GM12878 (cell line): ENCODE results near the gene EFHD2. TPM values are rescaled to one million over a fixed set of nuclear protein-coding genes. Genes with fewer than 3 reads are reported as not detected.

Experiments
- ATAC-seq: fragments of 200-7000 bp; cut with Tn5 transposase; 3 replicates; pipeline ENCODE4 v1.9.1; 2020; ENCODE audit warnings: mild to moderate bottlenecking, moderate library complexity
- BruUV-seq: library from RNA; stranded (reverse); fragments of 400-500 nt; replicated peaks from 2 replicates; lab custom pipeline; 2021; lab: Mats Ljungman, UMichigan
- CTCF ChIA-PET: fragments of 300-600 bp; sonication (Branson Sonifier 250); formaldehyde crosslinking; extraction: SDS; loops from one replicate; lab custom pipeline; 2021; ENCODE audit warnings: inconsistent platforms; lab: Yijun Ruan, JAX
- POLR2A ChIA-PET: fragments of 350-600 bp; formaldehyde crosslinking; extraction: SDS; loops from one replicate; lab custom pipeline; 2021; ENCODE audit warnings: inconsistent platforms; lab: Charles Lee
- RAD21 ChIA-PET: fragments of 300-600 bp; sonication (Branson Sonifier 250); formaldehyde crosslinking; loops from one replicate; lab custom pipeline; 2023; ENCODE audit warnings: antibody characterized with exemption; ENCODE audit not compliant: unreplicated experiment; lab: Charles Lee
- SMC1A ChIA-PET: fragments of 300-600 bp; sonication (Branson Sonifier 250); formaldehyde crosslinking; loops from one replicate; lab custom pipeline; 2023; ENCODE audit not compliant: unreplicated experiment, uncharacterized antibody; lab: Charles Lee
- DNase-seq: peaks from one replicate; pipeline ENCODE4 v3.0.0-alpha.2; 2011; ENCODE audit warnings: low read depth, low spot score
- FAIRE-seq: peaks from 3 replicates; lab custom pipeline; 2011; peaks lifted over from hg19 to GRCh38; lab: Jason Lieb, UNC
- H2AFZ ChIP-seq: 2 replicates; pipeline ENCODE4 v1.6.0; 2011; ENCODE audit warnings: low read depth, low read length, control low read depth; ENCODE audit not compliant: control insufficient read depth
- H3K27ac ChIP-seq: 2 replicates; pipeline ENCODE4 v1.5.1; 2011; ENCODE audit warnings: control low read depth; ENCODE audit not compliant: control insufficient read depth, insufficient read depth
- H3K27me3 ChIP-seq, 2 experiments: replicated peaks in 1 of 2; 2 replicates each; pipeline versions ENCODE4 v1.6.0 to v1.6.1; 2011; ENCODE audit warnings: low read length in 1 of 2; ENCODE audit not compliant: control insufficient read depth in 2 of 2, insufficient read depth in 2 of 2
- H3K36me3 ChIP-seq, 2 experiments: 2 replicates each; pipeline ENCODE4 v1.5.1; 2011; ENCODE audit warnings: low read length in 1 of 2; ENCODE audit not compliant: control insufficient read depth in 2 of 2, insufficient read depth in 2 of 2
- H3K4me1 ChIP-seq: 2 replicates; pipeline ENCODE4 v1.6.1; 2011; ENCODE audit warnings: mild to moderate bottlenecking, low read length, moderate library complexity, mixed read lengths; ENCODE audit not compliant: control insufficient read depth, insufficient read depth
- H3K4me2 ChIP-seq: 2 replicates; pipeline ENCODE4 v1.6.0; 2011; ENCODE audit warnings: control low read depth; ENCODE audit not compliant: control insufficient read depth, insufficient read depth
- H3K4me3 ChIP-seq: fragments of 200-600 bp; sonication (generic); 2 replicates; pipeline ENCODE4 v1.5.1; 2016
- H3K79me2 ChIP-seq: 2 replicates; pipeline ENCODE4 v1.6.0; 2011; ENCODE audit warnings: low read length; ENCODE audit not compliant: control insufficient read depth, insufficient read depth
- H3K9ac ChIP-seq: 2 replicates; pipeline ENCODE4 v1.8.0; 2011; ENCODE audit warnings: low read length, control low read depth, mixed read lengths; ENCODE audit not compliant: control insufficient read depth, insufficient read depth
- H3K9me3 ChIP-seq: replicated peaks from 3 replicates; pipeline ENCODE4 v1.5.1; 2011; ENCODE audit warnings: mild to moderate bottlenecking, low read length; ENCODE audit not compliant: control insufficient read depth, insufficient read depth
- H4K20me1 ChIP-seq: 2 replicates; pipeline ENCODE4 v1.6.0; 2011; ENCODE audit not compliant: control insufficient read depth, insufficient read depth
- ATF7 ChIP-seq: fragments of 450-650 bp; IDR thresholded peaks from 2 replicates; pipeline ENCODE4 v1.6.1; 2016; ENCODE audit warnings: low read depth, mild to moderate bottlenecking
- CBX5 ChIP-seq: sonication (generic); IDR thresholded peaks from 2 replicates; pipeline ENCODE4 v1.6.1; 2016; ENCODE audit warnings: low read depth, moderate library complexity, mild to moderate bottlenecking, inconsistent platforms
- CEBPB ChIP-seq, 2 experiments: fragments of 150-350 bp in 1 of 2; IDR thresholded peaks; 2 replicates each; pipeline ENCODE4 v1.6.1; 2012 to 2014; ENCODE audit warnings: low read depth in 2 of 2, low read length in 2 of 2, borderline replicate concordance in 1 of 2, inconsistent platforms in 1 of 2
- CHD1 ChIP-seq: IDR thresholded peaks from 2 replicates; pipeline ENCODE4 v1.6.1; 2012; ENCODE audit warnings: low read depth, low read length, improper control_type of control experiment
- CHD4 ChIP-seq: fragments of 200-600 bp; sonication (generic); IDR thresholded peaks from 2 replicates; pipeline ENCODE4 v1.6.1; 2016; ENCODE audit warnings: mild to moderate bottlenecking
- CREB1 ChIP-seq: IDR thresholded peaks from 2 replicates; pipeline ENCODE4 v1.6.1; 2012; ENCODE audit warnings: low read depth, mild to moderate bottlenecking, inconsistent platforms
- HDAC6 ChIP-seq: fragments of 200-600 bp; sonication (generic); IDR thresholded peaks from one replicate; pipeline ENCODE4 v1.8.0; 2017; ENCODE audit warnings: antibody characterized with exemption; ENCODE audit not compliant: unreplicated experiment
- KAT2A ChIP-seq: conservative IDR thresholded peaks from 2 replicates; pipeline ENCODE4 v1.6.1; 2011; ENCODE audit warnings: low read depth, low read length; ENCODE audit not compliant: control insufficient read depth
- MEF2B ChIP-seq: fragments of 450-650 bp; IDR thresholded peaks from 2 replicates; pipeline ENCODE4 v1.6.1; 2018; ENCODE audit warnings: mild to moderate bottlenecking, moderate library complexity; ENCODE audit not compliant: partially characterized antibody, poor library complexity, severe bottlenecking
- NR2C1 ChIP-seq: fragments of 450-650 bp; IDR thresholded peaks from 2 replicates; pipeline ENCODE4 v1.6.1; 2017; ENCODE audit warnings: antibody characterized with exemption, mild to moderate bottlenecking, moderate library complexity
- NR2F1 ChIP-seq: fragments of 450-650 bp; conservative IDR thresholded peaks from 2 replicates; pipeline ENCODE4 v1.6.1; 2017; ENCODE audit warnings: mild to moderate bottlenecking
- PAX5 ChIP-seq: IDR thresholded peaks from 2 replicates; pipeline ENCODE4 v1.6.1; 2011; ENCODE audit warnings: low read depth, low read length, borderline replicate concordance
- PBX3 ChIP-seq: IDR thresholded peaks from 2 replicates; pipeline ENCODE4 v1.6.1; 2011; ENCODE audit warnings: mild to moderate bottlenecking, low read depth, low read length, moderate library complexity; ENCODE audit not compliant: insufficient replicate concordance
- PKNOX1 ChIP-seq: fragments of 450-650 bp; IDR thresholded peaks from 2 replicates; pipeline ENCODE4 v1.6.1; 2016; ENCODE audit warnings: mild to moderate bottlenecking
- POLR2AphosphoS2 ChIP-seq: IDR thresholded peaks from 2 replicates; pipeline ENCODE4 v1.6.1; 2011; ENCODE audit warnings: low read depth, mild to moderate bottlenecking, low read length, improper control_type of control experiment, moderate library complexity
- POLR2AphosphoS5 ChIP-seq: IDR thresholded peaks from 2 replicates; pipeline ENCODE4 v1.6.1; 2011; ENCODE audit warnings: mild to moderate bottlenecking, low read length, inconsistent platforms
- REST ChIP-seq: IDR thresholded peaks from 2 replicates; pipeline ENCODE4 v1.6.1; 2012; ENCODE audit warnings: mild to moderate bottlenecking, low read depth, low read length
- SIN3A ChIP-seq: IDR thresholded peaks from 2 replicates; pipeline ENCODE4 v1.6.1; 2012; ENCODE audit warnings: low read depth, low read length, improper control_type of control experiment
- SPI1 ChIP-seq: IDR thresholded peaks from 2 replicates; pipeline ENCODE4 v1.6.1; 2011; ENCODE audit warnings: low read depth, mild to moderate bottlenecking, low read length, moderate library complexity, borderline replicate concordance; ENCODE audit not compliant: insufficient read depth
- in situ Hi-C: fragments of 300-500 bp; cut with MboI; formaldehyde crosslinking; loops from 9 replicates; pipeline ENCODE4 v1.14.3; 2018; ENCODE audit warnings: mixed read lengths
- intact Hi-C: fragments of 100-400 bp; cut with micrococcal nuclease; formaldehyde crosslinking; loops from one replicate; pipeline ENCODE4 v1.14.2; 2022; ENCODE audit not compliant: unreplicated experiment
- polyA plus RNA-seq, 11 experiments: library from polyadenylated mRNA; depleted of rRNA in 4 of 11; unstranded in 6 of 11; stranded (reverse) in 5 of 11; fragments of >200 nt; fragmentation: Nextera tagmentation in 4 of 11; fragmentation: Illumina TruSeq in 1 of 11; extraction: Ambion mirVana in 4 of 11; extraction: Trizol in 1 of 11; gene quantifications; 1 replicate in 1 of 11; 2 replicates in 10 of 11; pipeline versions ENCODE4 v1.2.1 to v1.2.3, GENCODE V29; 2011 to 2016; ENCODE audit warnings: inconsistent platforms in 2 of 11, missing spikeins in 2 of 11, low read depth in 1 of 11
- total RNA-seq, 4 experiments: library from RNA; depleted of rRNA in 3 of 4; stranded (reverse); fragments of >200 nt in 3 of 4; fragmentation: Illumina TruSeq in 1 of 4; extraction: Trizol in 1 of 4; gene quantifications; 2 replicates each; pipeline versions ENCODE4 v1.2.1 to v1.2.3, GENCODE V29; 2013 to 2021

The EFHD2 gene
- total and polyA plus RNA-seq, 10 of the 15 experiments (the other 5 are each of a cell fraction or from before 2014, with no cell fraction given), result 4.0 to 114 (median 66.1) TPM

GRCh38 chr1:15468145-15468544 is 58.5 kb downstream of the EFHD2 start:
- ChIA-PET SMC1A (no interaction called here), CTCF (no interaction called here), RAD21 (no interaction called here), POLR2A (no interaction called here)
- Histone ChIP-seq H3K9me3 (no peaks in the 10 kb centered on the region), H3K79me2 (no peaks in the 10 kb centered on the region), H3K4me3 (no peak overlapping the region), H3K27me3 (no peaks in the 10 kb centered on the region), H3K9ac (no peak overlapping the region), H4K20me1 (no peaks in the 10 kb centered on the region), H3K4me2 (no peak overlapping the region), H2AFZ (no peak overlapping the region), H3K36me3 (no peaks in the 10 kb centered on the region), H3K4me1 (no peaks in the 10 kb centered on the region), H3K27ac (no peak overlapping the region)
- in situ Hi-C loops (no loop called here), intact Hi-C loops (no loop called here)
- no peak for TF ChIP-seq REST
- TF ChIP-seq KAT2A, result no peak
- no peak for TF ChIP-seq NR2F1
- no peak for TF ChIP-seq PAX5
- TF ChIP-seq SPI1, result no peak
- TF ChIP-seq CHD4, result no peak
- TF ChIP-seq CHD1, result no peak
- TF ChIP-seq NR2C1, result no peak
- TF ChIP-seq POLR2AphosphoS2, result no peak
- TF ChIP-seq CEBPB (IDR thresholded peaks at IDR 0.05; ENCODE audit: borderline replicate concordance in 1 of 2, low read depth in 2 of 2, low read length in 2 of 2), result no peak
- no peak for TF ChIP-seq PKNOX1
- no peak for TF ChIP-seq ATF7
- no peak for TF ChIP-seq CBX5
- no peak for TF ChIP-seq PBX3
- no peak for TF ChIP-seq CREB1
- TF ChIP-seq SIN3A, result no peak
- TF ChIP-seq POLR2AphosphoS5, result no peak
- TF ChIP-seq MEF2B, result no peak
- TF ChIP-seq HDAC6, result no peak
- DNase-seq (no peak), FAIRE-seq (no peak), ATAC-seq (no peak)
- no TSS peak for BruUV-seq
